Measurements from ENCODE around the gene RUNX1.

The RUNX1 gene

DNA sequence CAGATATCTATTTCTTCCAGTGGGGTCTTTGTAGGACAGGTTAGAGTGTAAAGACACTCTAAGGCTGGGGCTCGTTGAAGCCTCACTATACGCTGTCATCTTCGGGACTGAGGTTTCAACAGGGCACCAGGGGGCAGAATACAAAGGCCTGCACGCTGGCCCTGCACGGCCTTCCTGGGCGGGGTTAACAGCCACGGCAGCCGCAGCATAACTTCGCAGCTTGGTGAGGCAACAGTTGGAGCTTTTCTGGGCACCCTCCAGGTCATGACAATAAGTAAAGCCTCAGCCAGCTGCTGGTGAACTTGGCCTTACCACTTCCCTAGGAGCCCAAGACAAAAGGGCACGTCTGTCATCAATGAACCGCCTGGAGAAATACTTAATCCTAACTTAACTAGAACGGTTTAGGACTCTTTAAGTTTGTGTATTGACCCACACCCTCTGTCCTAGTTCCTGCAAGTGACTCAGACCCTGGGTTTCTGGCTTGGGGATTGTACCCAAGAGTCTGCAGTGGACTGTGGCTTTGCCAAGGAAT is 2.3 kb upstream of the RUNX1 start:
- Histone ChIP-seq H3K9me3 (ENCODE audit: low read length) (no peaks in the 10 kb centered on the region), H3K27me3 (ENCODE audit: insufficient read depth, low read length) (no peaks in the 10 kb centered on the region), H3K4me1 (ENCODE audit: insufficient read depth, low read length) (no peaks in the 10 kb centered on the region), H3K36me3 (ENCODE audit: insufficient read depth, low read length) (no peaks in the 10 kb centered on the region), H3K4me3 (ENCODE audit: low read length) (no peak overlapping the region), H2AFZ (ENCODE audit: low read depth, low read length) (no peak overlapping the region)

DNA sequence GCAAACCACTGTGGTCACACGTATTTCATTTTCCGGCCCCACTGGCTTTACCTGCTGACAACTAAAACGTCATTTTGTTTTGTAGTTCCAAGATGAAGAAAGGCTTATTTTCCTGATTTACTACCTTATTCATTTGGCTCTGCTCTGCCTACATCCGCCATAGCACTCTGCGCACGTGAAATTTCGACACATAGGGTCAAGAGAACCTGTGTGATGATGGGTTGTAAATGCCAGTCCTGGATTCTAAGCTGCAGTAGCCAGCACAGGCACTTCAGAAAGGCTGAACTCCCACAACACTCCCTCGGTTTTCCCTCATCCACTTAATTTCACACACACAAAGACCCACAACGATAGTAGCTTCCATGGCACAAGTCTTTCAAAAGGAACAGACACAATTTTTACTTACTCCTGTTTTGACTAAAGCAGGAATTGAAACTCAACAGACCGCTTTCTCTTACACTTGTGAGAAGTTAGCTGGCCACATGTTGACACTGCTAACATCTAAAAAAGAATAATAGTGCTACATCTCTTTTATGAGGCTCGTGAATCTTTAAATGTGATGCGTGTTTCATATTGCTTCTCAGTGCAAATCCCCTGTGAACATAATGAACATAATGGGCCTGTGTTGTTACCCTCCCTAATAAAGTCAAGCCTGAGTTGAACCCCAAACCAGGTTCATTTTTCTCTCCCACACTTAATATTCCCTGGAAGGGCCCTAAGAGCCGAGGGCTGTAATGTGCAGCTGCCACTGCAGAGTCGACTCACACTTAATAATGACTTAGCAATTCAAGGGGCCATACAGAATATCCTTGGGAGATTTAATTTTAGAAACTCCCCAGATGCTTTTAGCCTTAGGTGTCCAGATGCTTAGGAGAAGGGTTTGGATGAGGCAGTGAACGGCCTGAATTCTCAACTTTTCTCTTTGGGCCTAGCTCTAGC is 1.5 kb upstream of the RUNX1 start:
- Histone ChIP-seq H3K27me3 (ENCODE audit: insufficient read depth, low read length) (no peaks in the 10 kb centered on the region), H3K4me3 (ENCODE audit: low read length) (no peak overlapping the region), H3K36me3 (ENCODE audit: insufficient read depth, low read length) (no peaks in the 10 kb centered on the region), H3K9me3 (ENCODE audit: low read length) (no peaks in the 10 kb centered on the region), H2AFZ (ENCODE audit: low read depth, low read length) (no peak overlapping the region), H3K4me1 (ENCODE audit: insufficient read depth, low read length) (no peaks in the 10 kb centered on the region)

DNA sequence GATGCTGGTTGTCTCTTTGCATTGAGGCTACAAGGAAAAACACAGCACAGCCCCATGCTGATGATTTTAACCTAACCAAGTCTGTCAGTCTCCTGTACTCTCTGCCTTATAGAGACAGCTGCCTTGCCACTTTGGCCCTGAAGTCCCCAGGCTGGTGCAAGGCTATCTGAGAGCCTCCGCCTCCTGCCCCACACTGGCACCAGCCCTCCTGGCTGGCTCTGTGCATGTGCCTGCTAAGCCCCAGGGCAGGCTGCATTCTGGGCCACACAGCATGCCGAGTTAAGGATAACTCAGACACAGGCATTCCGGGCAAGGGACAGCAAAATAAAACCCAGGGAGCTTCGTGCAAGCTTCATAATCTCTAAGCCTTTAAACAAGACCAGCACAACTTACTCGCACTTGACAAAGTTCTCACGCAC is 910 bp downstream of the RUNX1 start:
- Histone ChIP-seq H3K9me3 (ENCODE audit: low read length) (no peaks in the 10 kb centered on the region), H3K36me3 (ENCODE audit: insufficient read depth, low read length) (no peaks in the 10 kb centered on the region), H2AFZ (ENCODE audit: low read depth, low read length) (no peak overlapping the region), H3K4me1 (ENCODE audit: insufficient read depth, low read length) (no peaks in the 10 kb centered on the region), H3K4me3 (ENCODE audit: low read length) (no peak overlapping the region), H3K27me3 (ENCODE audit: insufficient read depth, low read length) (no peaks in the 10 kb centered on the region)

DNA sequence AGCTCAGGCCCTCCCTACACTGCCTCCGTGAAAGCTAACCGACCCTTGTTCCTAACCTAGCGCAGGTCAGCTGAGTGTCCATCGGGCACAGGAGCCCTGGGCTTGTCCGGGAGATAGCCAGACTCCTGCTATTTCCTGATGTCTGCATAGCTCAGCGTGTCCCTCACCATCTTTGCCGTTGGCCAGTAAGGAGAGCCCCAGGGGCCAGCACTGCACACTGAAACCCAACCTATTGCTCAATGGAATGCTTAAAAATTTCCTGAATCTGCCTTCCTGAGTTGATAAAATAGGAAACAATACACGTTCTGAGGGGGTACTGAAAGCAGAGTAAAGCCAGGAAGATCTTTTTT is 2.2 kb downstream of the RUNX1 start:
- Histone ChIP-seq H3K9me3 (ENCODE audit: low read length) (no peaks in the 10 kb centered on the region), H3K36me3 (ENCODE audit: insufficient read depth, low read length) (no peaks in the 10 kb centered on the region), H3K27me3 (ENCODE audit: insufficient read depth, low read length) (no peaks in the 10 kb centered on the region), H2AFZ (ENCODE audit: low read depth, low read length) (no peak overlapping the region), H3K4me3 (ENCODE audit: low read length) (no peak overlapping the region), H3K4me1 (ENCODE audit: insufficient read depth, low read length) (no peaks in the 10 kb centered on the region)

DNA sequence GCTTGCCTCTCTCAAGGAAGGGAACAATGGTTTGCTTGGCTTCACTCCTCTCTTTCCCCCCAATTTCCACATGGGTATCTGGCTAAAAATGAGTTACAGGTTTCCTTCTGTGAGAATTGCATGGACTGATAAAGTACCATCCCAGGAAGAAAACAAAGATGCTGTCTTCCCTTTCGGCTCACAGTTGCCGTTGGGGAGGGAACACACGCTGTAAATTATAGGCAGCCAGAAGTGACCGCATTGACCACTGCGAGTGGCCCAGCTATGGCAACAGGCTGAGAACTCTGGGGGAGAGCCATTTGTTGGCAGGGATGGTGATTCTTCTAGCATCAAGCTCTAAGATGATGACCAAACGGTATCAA is 2.9 kb downstream of the RUNX1 start:
- Histone ChIP-seq H3K4me3 (ENCODE audit: low read length) (no peak overlapping the region), H3K36me3 (ENCODE audit: insufficient read depth, low read length) (no peaks in the 10 kb centered on the region), H3K9me3 (ENCODE audit: low read length) (no peaks in the 10 kb centered on the region), H2AFZ (ENCODE audit: low read depth, low read length) (no peak overlapping the region), H3K4me1 (ENCODE audit: insufficient read depth, low read length) (no peaks in the 10 kb centered on the region), H3K27me3 (ENCODE audit: insufficient read depth, low read length) (no peaks in the 10 kb centered on the region)

DNA sequence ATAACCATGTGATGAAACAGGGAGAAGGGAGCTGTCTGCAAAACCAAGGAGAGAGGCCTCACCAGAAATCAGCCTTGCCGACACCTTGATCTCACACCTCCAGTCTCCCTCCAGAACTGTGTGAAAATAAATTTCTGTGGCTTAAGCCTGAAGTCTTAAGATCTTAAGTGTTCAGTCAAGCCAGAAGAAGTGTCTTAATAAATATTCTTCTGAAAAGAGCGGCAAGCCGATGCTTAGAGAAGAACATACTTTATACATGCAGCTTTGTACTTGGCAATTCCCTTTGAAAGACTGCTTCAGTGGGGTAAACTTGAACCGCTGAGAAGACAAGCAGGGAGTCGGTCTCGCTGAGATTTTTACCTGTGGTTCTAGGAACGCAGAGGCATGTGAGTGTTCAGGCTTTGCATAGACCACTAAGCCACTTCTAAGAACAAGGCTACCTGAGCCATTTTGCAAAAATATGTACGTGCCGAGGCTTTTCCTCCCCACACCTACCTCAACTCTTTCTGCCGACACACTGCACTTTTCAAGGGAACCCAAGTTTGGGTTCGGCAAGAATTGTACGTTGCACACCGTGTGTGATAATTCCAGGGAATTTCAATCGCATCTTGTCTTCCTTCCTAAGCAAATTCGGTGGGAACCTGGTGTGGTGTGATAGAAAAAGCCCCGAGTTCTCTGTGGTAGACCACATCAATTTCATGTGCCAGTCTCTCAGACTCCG is 3.4 kb downstream of the RUNX1 start:
- H3K36me3 ChIP-seq (ENCODE audit: insufficient read depth, low read length): no peaks in the 10 kb centered on the region
- no peak overlapping the region for H3K4me3 ChIP-seq (ENCODE audit: low read length)
- no peak overlapping the region for H2AFZ ChIP-seq (ENCODE audit: low read depth, low read length)
- H3K9me3 ChIP-seq (ENCODE audit: low read length): no peaks in the 10 kb centered on the region
- H3K27me3 ChIP-seq (ENCODE audit: insufficient read depth, low read length): no peaks in the 10 kb centered on the region
- H3K4me1 ChIP-seq (ENCODE audit: insufficient read depth, low read length): no peaks in the 10 kb centered on the region

DNA sequence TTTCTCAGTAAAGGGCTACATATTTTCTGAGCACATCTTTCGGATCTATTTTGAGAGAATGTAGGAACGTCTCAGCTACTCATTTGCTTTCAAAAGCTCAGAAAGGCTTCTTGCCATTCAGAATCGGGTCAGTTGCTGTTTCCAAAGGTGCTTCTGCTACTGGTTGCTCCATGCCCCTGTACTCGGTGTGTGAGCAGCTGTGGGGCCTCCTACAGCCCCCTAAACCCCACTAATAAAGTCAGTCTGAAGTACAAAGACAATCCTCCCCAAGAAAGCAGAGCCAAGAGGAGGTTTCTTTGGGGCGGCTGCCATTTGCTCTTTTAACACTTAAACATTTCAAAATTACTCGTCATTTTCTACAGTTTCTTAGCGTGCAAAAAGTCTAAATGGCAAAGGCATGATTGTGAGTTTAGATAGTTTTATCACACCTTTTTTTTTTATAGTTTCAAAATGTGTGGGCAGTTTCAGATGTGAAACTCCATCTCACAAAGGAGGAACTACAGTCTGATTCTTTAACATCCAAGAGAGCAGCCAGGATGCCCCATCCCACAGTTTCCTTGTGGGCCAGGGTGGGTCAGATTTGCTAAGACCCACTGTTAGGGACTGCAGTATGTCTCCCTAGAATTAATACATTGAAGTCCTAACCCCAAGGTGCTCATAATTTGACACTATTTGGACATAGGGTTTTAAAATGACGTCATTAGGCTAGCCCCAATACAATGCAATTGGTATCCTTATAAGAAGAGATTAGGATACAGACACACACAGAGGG is 4.1 kb downstream of the RUNX1 start:
- no peaks in the 10 kb centered on the region for H3K27me3 ChIP-seq (ENCODE audit: insufficient read depth, low read length)
- no peak overlapping the region for H2AFZ ChIP-seq (ENCODE audit: low read depth, low read length)
- no peak overlapping the region for H3K4me3 ChIP-seq (ENCODE audit: low read length)
- no peaks in the 10 kb centered on the region for H3K4me1 ChIP-seq (ENCODE audit: insufficient read depth, low read length)
- H3K9me3 ChIP-seq (ENCODE audit: low read length): no peaks in the 10 kb centered on the region
- no peaks in the 10 kb centered on the region for H3K36me3 ChIP-seq (ENCODE audit: insufficient read depth, low read length)

DNA sequence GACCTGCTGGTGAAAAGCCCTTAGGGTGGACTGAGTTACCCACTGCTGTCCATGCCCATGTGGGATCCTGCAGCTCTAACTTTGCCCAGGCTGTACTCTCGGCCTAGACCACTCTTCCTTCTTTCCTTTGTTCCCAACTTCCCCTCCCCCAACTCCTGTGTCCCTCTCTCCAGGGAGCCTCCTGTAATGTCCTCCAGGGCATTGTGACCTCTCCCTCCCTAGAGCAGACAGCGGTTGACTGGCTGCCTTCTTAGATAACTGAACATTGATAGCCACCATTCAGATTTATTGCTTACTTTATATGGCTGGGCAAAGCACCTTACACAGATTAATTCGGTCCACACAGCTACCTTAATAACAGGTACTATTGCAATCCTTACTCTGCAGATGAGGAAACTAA is 5.0 kb downstream of the RUNX1 start:
- Histone ChIP-seq H3K27me3 (ENCODE audit: insufficient read depth, low read length) (no peaks in the 10 kb centered on the region), H2AFZ (ENCODE audit: low read depth, low read length) (no peak overlapping the region), H3K4me1 (ENCODE audit: insufficient read depth, low read length) (no peaks in the 10 kb centered on the region), H3K36me3 (ENCODE audit: insufficient read depth, low read length) (no peaks in the 10 kb centered on the region), H3K9me3 (ENCODE audit: low read length) (no peaks in the 10 kb centered on the region), H3K4me3 (ENCODE audit: low read length) (no peak overlapping the region)

DNA sequence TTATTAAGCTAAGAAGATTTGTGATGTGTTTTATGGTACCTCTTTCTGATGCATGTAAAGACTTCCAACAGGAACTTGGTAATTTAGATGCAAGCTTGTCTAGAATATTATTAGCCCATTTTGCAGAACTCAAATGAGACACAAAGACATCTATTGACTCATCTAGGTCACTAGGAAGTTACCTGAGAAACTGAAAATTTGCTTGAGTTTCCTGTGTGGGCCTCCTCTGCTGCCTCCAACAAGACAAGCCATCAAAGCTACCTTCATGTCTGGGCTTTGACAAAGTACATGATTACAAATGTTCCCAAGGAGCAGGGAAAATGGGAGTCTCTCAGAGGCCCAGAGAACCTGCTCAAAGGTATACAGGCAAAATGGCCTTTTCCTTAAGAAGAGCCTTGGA is 5.6 kb downstream of the RUNX1 start:
- no peaks in the 10 kb centered on the region for H3K4me1 ChIP-seq (ENCODE audit: insufficient read depth, low read length)
- H2AFZ ChIP-seq (ENCODE audit: low read depth, low read length): no peak overlapping the region
- no peak overlapping the region for H3K4me3 ChIP-seq (ENCODE audit: low read length)
- no peaks in the 10 kb centered on the region for H3K27me3 ChIP-seq (ENCODE audit: insufficient read depth, low read length)
- H3K9me3 ChIP-seq (ENCODE audit: low read length): no peaks in the 10 kb centered on the region
- H3K36me3 ChIP-seq (ENCODE audit: insufficient read depth, low read length): no peaks in the 10 kb centered on the region

DNA sequence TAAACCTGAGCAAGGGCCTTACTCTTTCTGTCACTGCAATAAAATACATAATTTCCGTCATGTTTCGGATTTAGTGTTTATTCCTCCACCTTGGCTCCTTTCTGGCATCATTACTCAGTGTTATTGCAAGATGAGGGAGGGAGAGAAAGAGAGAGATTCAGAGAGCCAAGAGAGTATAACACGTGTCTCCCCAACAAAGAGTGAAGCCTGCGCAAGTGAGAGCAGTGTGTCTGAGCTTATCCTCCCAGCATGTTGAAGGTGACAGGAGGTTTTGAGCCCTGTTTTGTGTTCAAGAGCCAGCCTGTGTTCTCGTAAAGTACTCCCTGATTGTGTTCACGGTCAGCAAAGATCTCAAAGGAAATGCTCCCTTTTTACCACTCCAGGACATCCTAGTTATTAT is 6.3 kb downstream of the RUNX1 start:
- no peaks in the 10 kb centered on the region for H3K4me1 ChIP-seq (ENCODE audit: insufficient read depth, low read length)
- H3K36me3 ChIP-seq (ENCODE audit: insufficient read depth, low read length): no peaks in the 10 kb centered on the region
- no peak overlapping the region for H3K4me3 ChIP-seq (ENCODE audit: low read length)
- no peaks in the 10 kb centered on the region for H3K27me3 ChIP-seq (ENCODE audit: insufficient read depth, low read length)
- no peak overlapping the region for H2AFZ ChIP-seq (ENCODE audit: low read depth, low read length)
- H3K9me3 ChIP-seq (ENCODE audit: low read length): no peaks in the 10 kb centered on the region

DNA sequence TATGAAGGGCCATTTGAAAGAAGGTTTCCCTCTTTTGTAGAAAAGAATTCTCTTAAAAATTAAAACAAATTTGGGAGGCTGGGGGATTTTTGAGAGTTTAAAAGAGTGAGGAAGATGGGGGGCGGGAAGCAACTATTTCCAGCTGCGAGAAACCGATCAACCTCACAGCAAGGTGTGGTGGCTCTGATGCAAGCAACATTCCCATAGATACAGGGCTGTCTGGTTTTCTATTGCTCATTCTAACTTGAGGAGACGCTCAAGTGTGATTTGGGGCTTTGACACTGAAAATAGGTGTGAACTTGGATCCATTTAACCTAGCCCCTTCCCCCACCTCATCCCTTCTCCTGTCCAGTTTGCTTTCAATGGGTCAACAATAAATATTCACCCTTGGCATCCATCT is 7.2 kb downstream of the RUNX1 start:
- Histone ChIP-seq H2AFZ (ENCODE audit: low read depth, low read length) (no peak overlapping the region), H3K4me1 (ENCODE audit: insufficient read depth, low read length) (no peaks in the 10 kb centered on the region), H3K36me3 (ENCODE audit: insufficient read depth, low read length) (no peaks in the 10 kb centered on the region), H3K9me3 (ENCODE audit: low read length) (no peaks in the 10 kb centered on the region), H3K4me3 (ENCODE audit: low read length) (no peak overlapping the region), H3K27me3 (ENCODE audit: insufficient read depth, low read length) (no peaks in the 10 kb centered on the region)

DNA sequence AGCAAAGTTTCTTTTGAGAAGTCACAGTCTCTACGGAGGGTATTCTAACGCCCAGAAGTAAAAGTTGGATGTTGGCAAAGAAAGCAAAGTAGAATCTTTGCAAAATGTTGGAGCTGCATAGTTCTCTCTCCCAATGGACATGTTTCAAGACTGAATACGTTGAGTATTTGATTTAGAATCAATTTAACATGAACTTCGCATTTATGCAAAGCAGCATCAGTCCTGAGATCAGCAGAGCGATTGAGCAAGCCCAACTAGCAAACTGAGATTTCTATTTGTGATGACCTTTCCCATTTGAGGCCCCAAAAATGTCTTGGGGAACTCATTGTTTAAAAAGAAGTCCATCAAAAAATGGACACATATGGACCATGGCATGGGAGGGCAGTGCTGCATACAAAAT is 8.0 kb downstream of the RUNX1 start:
- Histone ChIP-seq H3K4me1 (ENCODE audit: insufficient read depth, low read length) (no peaks in the 10 kb centered on the region), H3K4me3 (ENCODE audit: low read length) (no peak overlapping the region), H3K27me3 (ENCODE audit: insufficient read depth, low read length) (no peaks in the 10 kb centered on the region), H3K9me3 (ENCODE audit: low read length) (no peaks in the 10 kb centered on the region), H3K36me3 (ENCODE audit: insufficient read depth, low read length) (no peaks in the 10 kb centered on the region), H2AFZ (ENCODE audit: low read depth, low read length) (no peak overlapping the region)

Measured in neuron (in vitro differentiated cells).